Mesangial cell (primary cell): ENCODE data around the gene KRTAP3-3. TPM values are rescaled to one million over a fixed set of nuclear protein-coding genes. Genes with fewer than 3 reads are reported as not detected.

Source experiments
- total RNA-seq: library from RNA; depleted of rRNA; stranded (reverse); fragments of >200 nt; gene quantifications from 2 replicates; pipeline ENCODE4 v1.2.3, GENCODE V29; 2015

KRTAP3-3 gene
- total RNA-seq: not detected in 2 replicates

GRCh38 chr17:40993839-40994238 lies at the start of gene KRTAP3-3:
TSS of gene KRTAP3-3 (minus strand) at chr17:40994164. CDS start at chr17:40994097, 67 bp downstream.

DNA sequence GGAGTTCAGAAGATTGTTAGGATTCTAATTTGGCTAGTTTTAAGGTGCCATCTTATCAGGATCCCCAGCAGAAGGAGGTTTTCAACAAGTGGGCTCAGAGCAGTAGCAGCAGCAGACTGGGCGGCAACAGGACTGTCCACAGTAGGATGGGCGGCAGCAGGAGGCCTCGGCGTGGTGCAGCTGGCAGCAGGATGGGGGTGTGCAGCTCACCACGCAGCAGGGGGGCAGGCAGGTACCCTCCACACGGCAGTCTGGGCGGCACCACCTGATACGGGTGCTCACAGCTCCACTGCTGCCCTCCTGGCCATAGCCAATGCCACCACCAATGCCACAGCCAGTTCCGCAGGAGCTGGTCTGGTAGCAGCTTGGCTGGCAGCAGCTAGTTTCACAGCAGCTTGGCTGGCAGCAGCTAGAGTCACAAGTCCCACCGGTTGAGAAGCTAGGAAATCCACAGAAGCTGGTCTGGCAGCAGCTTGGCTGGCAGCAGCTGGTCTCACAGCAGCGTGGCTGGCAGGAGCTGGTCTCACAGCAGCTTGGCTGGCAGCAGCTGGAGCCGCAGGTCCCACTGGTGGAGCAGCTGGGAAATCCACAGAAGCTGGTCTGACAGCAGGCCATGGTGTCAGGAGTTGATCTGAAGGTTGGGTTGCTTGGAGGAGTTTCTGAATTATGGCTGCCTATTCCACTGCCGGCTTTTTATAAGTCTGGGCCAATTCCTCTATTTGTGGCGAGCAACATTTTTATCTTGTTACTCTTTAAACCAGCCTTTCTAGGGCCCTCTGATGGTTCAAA lies 47.0 kb upstream of the KRTAP3-3 start, which contains the start of gene KRTAP1-1:
TSS of gene KRTAP1-1 (minus strand) at position 668 of the 789 bp plus-strand sequence. CDS start at position 615, 53 bp downstream.

GRCh38 chr17:41034346-41034935 lies 40.5 kb upstream of the KRTAP3-3 start, which contains the start of gene KRTAP1-3:
TSS of gene KRTAP1-3 (minus strand) at chr17:41034874. CDS start at chr17:41034821, 53 bp downstream.

GRCh38 chr17:41029633-41030245 lies 35.8 kb upstream of the KRTAP3-3 start, which contains the start of gene KRTAP1-4:
TSS of gene KRTAP1-4 (minus strand) at chr17:41030195. CDS start at chr17:41030078, 117 bp downstream.

GRCh38 chr17:41026715-41027471 lies 32.9 kb upstream of the KRTAP3-3 start, which contains the start of gene KRTAP1-5:
TSS of gene KRTAP1-5 (minus strand) at chr17:41027208. CDS start at chr17:41027155, 53 bp downstream.

GRCh38 chr17:41008811-41009210 lies 14.8 kb upstream of the KRTAP3-3 start, which contains the start of gene KRTAP3-1:
TSS of gene KRTAP3-1 (minus strand) at chr17:41009128. CDS start at chr17:41009074, 54 bp downstream.

DNA sequence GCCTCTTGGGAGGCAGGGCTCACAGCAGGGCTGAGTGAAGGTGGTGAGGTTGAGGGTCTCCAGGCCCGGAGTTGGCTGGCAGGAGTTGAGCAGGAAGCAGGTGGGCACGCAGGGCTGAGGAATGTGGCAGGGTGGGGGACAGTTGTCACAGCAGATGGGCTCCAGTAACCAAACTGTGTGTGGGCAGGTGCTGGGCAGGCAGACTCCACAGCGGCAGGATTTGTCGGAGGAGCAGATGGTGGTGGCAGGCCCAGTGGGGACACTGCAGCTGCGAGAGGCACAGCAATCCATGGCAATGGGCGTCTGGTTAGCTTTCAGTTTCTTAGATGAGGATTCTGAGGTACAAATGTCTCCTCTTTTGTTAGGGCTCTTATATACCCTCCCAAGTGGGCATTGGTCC lies 5.6 kb upstream of the KRTAP3-3 start, which contains the start of gene KRTAP3-2:
TSS of gene KRTAP3-2 (minus strand) at position 344 of the 400 bp plus-strand sequence. CDS start at position 291, 53 bp downstream.

DNA sequence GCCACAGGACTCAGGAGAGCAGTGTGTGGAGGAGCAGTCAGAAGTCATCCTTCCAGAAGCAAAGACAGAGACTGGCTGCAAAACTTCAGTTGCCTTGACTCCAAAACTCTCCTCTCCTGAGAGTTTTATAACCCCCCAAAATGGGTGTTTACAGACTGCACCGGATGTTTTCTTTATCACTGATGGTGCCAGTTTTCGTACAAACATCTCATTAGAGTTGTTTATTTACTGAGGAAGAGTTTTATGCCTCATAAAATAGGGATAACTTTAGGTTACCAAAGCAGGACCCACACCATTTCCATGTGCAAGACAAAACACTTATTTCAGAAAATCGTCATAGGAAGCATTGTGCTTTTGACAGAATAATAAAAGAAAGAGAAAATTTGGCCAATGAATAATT lies 9.7 kb downstream of the KRTAP3-3 start, which contains the start of gene KRT40:
TSS of gene KRT40 (minus strand) at position 101 of the 400 bp plus-strand sequence. CDS start at position 48, 53 bp downstream.

DNA sequence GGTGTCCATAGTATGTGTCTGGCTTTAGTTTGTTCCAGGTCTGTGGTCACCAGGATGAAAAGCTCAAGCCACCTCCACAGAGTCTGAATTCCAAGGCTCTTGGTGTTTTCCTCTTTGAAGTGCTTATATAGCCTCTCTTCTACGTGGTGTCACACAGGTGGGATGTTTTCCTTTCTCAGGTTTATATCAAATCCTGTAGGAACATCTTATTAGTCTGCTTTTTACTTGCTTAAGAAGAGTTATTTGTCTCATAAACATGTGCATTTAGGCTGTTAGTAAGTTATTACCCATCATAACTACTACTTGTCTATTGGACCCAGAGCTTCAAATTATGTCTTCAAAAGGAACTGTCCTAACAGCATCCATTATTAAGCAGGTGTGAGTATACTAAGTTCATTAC lies 27.1 kb downstream of the KRTAP3-3 start, which contains the start of gene KRT39:
TSS of gene KRT39 (minus strand) at position 101 of the 400 bp plus-strand sequence. CDS start at position 9, 92 bp downstream.

Other genes with a start within 250 kb of the KRTAP3-3 start
- not detected in 2 replicates for gene KRT25, start 238.8 kb downstream of the KRTAP3-3 start, total RNA-seq
- not detected in 2 replicates for gene KRT26, start 222.0 kb downstream of the KRTAP3-3 start, total RNA-seq
- gene KRT27, start 211.6 kb downstream of the KRTAP3-3 start, total RNA-seq: 0.51 TPM in 1 of 2 replicates, not detected in the other
- 0.51 TPM in 1 of 2 replicates, not detected in the other for gene KRT28, start 194.2 kb downstream of the KRTAP3-3 start, total RNA-seq
- gene KRT10, start 171.6 kb downstream of the KRTAP3-3 start, total RNA-seq: 10.3 and 49.9 TPM in 2 replicates
- gene KRT12, start 126.9 kb downstream of the KRTAP3-3 start, total RNA-seq: 0.13 TPM in 1 of 2 replicates, not detected in the other
- under 0.01 TPM in 1 of 2 replicates, not detected in the other for gene KRT20, start 108.9 kb downstream of the KRTAP3-3 start, total RNA-seq
- gene KRT23, start 56.5 kb downstream of the KRTAP3-3 start, total RNA-seq: 0.76 TPM in 1 of 2 replicates, not detected in the other
- gene KRT39, start 27.2 kb downstream of the KRTAP3-3 start, total RNA-seq: not detected in 2 replicates
- not detected in 2 replicates for gene KRT40, start 9.8 kb downstream of the KRTAP3-3 start, total RNA-seq
- gene KRTAP3-2, start 5.7 kb upstream of the KRTAP3-3 start, total RNA-seq: not detected in 2 replicates
- gene KRTAP3-1, start 15.0 kb upstream of the KRTAP3-3 start, total RNA-seq: not detected in 2 replicates
- not detected in 2 replicates for gene KRTAP1-5, start 33.0 kb upstream of the KRTAP3-3 start, total RNA-seq
- gene KRTAP1-4, start 36.0 kb upstream of the KRTAP3-3 start, total RNA-seq: not detected in 2 replicates
- gene KRTAP1-3, start 40.7 kb upstream of the KRTAP3-3 start, total RNA-seq: not detected in 2 replicates
- gene KRTAP1-1, start 47.3 kb upstream of the KRTAP3-3 start, total RNA-seq: not detected in 2 replicates
- not detected in 2 replicates for gene KRTAP2-1, start 53.2 kb upstream of the KRTAP3-3 start, total RNA-seq
- not detected in 2 replicates for gene KRTAP2-2, start 61.1 kb upstream of the KRTAP3-3 start, total RNA-seq
- 0.13 and 2.6 TPM in 2 replicates for gene KRTAP2-3, start 66.0 kb upstream of the KRTAP3-3 start, total RNA-seq
- gene KRTAP2-4, start 71.7 kb upstream of the KRTAP3-3 start, total RNA-seq: not detected in 2 replicates
- not detected in 2 replicates for gene KRTAP4-7, start 90.0 kb upstream of the KRTAP3-3 start, total RNA-seq
- not detected in 2 replicates for gene KRTAP4-8, start 104.0 kb upstream of the KRTAP3-3 start, total RNA-seq
- not detected in 2 replicates for gene KRTAP4-16, start 108.0 kb upstream of the KRTAP3-3 start, total RNA-seq
- gene KRTAP4-9, start 111.2 kb upstream of the KRTAP3-3 start, total RNA-seq: not detected in 2 replicates
- not detected in 2 replicates for gene KRTAP4-11, start 124.2 kb upstream of the KRTAP3-3 start, total RNA-seq
- gene KRTAP4-12, start 130.0 kb upstream of the KRTAP3-3 start, total RNA-seq: not detected in 2 replicates
- not detected in 2 replicates for gene KRTAP4-6, start 146.4 kb upstream of the KRTAP3-3 start, total RNA-seq
- gene KRTAP4-5, start 155.7 kb upstream of the KRTAP3-3 start, total RNA-seq: not detected in 2 replicates
- gene KRTAP4-4, start 166.6 kb upstream of the KRTAP3-3 start, total RNA-seq: not detected in 2 replicates
- gene KRTAP4-3, start 174.1 kb upstream of the KRTAP3-3 start, total RNA-seq: not detected in 2 replicates
- not detected in 2 replicates for gene KRTAP4-2, start 184.1 kb upstream of the KRTAP3-3 start, total RNA-seq
- gene KRTAP4-1, start 190.7 kb upstream of the KRTAP3-3 start, total RNA-seq: not detected in 2 replicates
- gene KRTAP9-1, start 195.7 kb upstream of the KRTAP3-3 start, total RNA-seq: not detected in 2 replicates
- gene KRTAP9-2, start 232.5 kb upstream of the KRTAP3-3 start, total RNA-seq: not detected in 2 replicates
- not detected in 2 replicates for gene KRTAP9-3, start 238.3 kb upstream of the KRTAP3-3 start, total RNA-seq
- not detected in 2 replicates for gene KRTAP9-8, start 243.8 kb upstream of the KRTAP3-3 start, total RNA-seq